GM19240 (cell line): ENCODE results near the gene RAN.
"Not testable (repeated sequence)": the region's sequence is repeated elsewhere in the genome, so short reads cannot be mapped to it uniquely, and the experiment has no call there.

Experiments
- DNase-seq: peaks from one replicate; pipeline ENCODE4 v3.0.0; 2011; ENCODE audit warnings: low spot score; ENCODE audit not compliant: insufficient read length

RAN gene

DNA sequence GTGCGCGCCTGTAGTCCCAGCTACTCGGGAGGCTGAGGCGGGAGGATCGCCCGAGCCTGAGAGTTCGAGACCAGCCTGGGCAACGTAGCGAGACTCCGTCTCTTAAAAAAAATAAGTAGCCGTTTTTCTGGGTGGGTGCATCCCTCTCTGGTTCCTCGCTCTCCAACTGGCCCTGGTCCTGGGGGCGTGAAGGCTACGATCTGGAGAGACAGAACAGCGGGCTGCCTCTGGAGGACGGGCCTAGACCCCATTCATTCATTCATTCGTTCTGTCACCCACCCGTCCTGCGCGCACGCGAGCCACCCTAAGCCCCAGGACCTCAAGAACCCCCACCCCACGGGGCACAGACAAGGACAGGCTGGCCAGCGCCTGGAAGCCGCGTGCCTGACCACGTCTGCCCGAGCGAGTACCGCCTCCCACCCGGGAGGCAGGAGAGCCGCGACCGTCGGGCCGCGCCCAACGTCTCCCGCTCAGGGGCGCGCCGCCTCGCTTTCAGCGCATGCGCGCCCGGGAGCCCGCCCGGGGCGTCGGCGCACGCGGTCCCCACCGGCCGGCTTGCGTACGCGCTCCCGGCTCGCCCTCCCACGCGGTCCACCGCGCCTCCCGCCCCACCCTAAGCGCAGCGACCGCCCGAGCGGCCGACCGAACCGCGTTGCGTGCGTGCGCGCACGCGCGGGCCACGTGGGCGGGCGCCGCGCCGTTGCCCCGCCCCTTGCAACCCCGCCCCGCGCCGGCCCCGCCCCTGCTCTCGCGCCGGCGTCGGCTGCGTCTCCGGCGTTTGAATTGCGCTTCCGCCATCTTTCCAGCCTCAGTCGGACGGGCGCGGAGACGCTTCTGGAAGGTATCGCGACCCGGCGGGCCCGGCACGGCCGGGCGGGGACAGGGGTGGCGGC lies at the start of gene RAN:
RAN (plus strand) TSS at position 781 of the 893 bp plus-strand sequence. CDS start 528 bp downstream, outside the sequence.
- DNase-seq, result peak; percentile 91

DNA sequence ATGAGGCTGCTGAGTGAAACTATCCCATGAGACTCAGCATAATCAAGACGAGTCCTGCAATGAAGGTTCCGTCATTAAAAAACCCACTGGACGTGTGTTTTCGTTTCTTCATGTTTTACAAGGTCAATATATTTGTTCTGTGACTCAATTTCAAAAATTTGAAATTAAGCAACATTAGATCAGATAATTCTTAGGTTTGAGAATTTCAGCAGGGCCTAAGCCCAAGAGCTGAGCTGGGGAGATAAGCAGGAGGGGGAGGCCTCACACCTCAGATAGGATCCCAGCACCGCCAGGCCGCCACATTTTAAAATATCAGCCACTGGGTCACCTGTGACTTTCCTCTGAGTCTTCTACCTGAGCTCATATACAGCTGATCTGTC lies 46.1 kb upstream of the RAN start:
- DNase-seq, result no peak

DNA sequence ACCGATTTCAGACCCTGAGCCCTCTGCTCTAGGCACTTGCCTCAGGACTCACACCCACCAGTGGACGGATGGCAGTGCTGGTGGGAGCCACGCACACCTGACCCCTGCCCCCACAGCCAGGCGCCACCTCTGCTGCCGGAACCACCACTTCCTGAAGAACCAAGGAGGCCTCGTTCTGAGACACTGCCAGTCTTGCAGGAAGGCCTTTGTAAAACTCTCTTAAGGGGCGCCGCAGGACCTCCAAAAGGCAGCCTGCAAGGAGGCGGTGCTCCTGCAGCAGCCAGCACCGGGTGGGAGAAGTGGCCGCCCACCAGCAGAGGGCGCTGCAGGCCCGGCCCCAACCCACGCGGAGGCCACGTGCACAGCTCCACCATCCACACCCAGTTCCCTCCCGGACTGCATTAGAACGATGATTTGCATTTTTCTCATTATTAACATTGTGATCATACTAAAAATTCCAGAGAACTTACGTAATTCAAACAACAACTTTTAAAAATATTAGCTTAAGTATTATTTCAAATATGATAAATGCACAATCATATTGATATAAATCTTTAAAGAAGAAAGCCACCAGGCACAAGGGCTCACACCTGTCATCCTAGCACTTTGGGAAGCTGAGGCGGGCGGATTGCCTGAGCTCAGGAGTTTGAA lies 45.6 kb upstream of the RAN start:
- no peak for DNase-seq

DNA sequence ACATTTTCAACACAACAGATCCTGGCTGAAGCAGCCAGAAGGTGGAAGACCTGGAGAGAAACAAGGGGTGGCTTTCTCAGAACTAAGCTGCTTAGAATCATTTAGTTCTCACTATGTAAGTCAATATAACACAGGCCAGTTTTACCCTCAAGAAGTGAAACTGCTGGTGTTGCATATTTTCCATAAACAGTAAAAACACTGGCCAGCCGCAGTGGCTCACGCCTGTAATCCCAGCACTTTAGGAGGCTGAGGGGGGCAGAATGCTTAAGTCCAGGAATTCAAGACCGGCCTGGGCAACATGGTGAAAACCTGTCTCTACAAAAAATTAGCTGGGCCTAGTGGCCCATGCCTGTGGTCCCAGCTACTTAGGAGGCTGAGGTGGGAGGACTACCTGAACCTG lies 44.4 kb upstream of the RAN start:
- no peak for DNase-seq

DNA sequence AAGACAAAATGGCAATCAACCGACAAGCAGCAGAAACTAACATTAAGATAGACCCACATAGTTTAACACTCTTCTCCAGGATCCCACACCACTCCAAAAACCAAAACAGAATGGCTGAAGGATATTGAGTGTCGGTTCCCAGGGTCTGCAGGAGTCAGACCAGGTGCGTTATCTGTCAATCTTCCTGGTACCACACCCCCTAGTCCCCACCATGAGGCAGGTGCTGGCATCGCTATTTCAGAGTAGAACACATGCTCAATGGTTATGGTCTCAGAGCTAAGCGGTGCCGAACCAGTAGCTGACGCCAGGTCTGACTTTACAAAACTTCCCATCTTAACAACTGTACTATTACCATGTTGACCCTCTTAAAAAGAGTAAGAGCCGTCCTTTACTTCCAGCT lies 43.0 kb upstream of the RAN start:
- no peak for DNase-seq

DNA sequence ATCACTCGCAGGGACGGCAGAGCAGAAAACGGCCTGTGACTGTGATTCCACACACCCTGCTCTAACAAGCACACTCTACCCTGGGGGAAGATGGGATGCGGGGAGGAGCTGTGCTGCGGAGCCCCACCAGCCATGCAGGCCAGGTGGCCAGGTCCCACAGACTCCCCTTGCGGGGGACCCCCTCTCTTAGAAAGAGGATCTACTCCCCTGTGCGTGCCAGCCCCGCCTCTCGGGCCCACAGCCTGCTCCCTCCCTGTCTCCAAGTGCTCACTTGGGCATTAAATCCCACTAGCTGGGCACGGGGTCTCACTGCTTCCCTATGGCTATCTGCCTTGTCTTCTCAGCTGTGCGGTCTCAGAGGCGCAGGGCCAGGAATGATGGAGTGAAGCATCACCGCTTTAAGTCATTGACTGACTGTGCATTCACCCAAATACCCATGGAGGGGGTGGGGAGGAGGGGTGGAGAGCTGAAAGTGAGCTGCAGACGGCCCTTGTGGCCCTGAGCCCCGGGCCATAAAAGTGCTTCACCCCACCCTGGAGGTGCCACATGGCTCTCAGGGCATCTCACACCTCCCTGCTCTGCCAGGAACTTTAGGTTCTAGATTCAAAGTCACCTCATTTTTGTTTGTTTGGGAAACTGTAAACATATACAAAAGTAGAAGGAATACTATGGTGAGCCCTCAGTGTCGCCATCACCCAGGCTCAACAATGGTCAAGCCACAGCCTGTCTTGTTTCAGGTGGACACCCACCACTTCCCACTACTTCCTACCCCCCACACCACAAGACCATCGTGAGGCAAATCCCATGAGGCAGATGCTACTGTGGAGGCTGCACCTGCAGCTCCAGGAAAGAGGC lies 42.2 kb upstream of the RAN start:
- DNase-seq, result no peak

DNA sequence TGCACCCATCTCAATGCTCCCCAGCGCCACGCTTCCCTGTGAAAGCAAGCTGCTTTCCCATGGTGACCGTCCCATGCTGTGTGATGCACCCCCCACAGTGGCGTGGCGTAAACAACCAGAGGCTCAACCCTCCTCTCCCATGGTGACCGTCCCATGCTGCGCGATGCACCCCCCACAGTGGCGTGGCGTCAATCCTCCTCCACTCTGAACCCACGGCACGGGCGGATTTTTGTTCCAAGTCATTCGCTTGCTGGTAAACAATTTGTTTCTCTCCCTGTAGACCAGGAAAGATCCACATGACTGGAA lies 41.7 kb upstream of the RAN start:
- DNase-seq, result no peak

DNA sequence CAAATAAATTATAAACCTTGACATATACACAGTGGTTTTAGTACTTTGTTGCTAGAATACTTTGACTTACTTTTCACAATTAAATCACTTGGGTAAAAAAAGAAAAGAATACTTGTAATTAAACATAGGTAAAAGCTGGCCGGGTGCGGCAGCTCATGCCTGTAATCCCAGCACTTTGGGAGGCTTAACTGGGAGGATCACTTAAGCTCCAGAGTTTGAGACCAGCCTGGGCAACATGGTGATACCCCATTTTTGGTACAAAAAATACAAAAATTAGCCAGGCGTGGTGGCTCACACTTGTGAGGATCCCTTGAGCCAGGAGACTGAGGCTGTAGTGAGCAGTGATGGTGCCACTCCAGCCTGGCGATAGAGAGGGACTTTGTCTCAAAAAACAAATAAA lies 40.6 kb upstream of the RAN start:
- DNase-seq, result no peak

DNA sequence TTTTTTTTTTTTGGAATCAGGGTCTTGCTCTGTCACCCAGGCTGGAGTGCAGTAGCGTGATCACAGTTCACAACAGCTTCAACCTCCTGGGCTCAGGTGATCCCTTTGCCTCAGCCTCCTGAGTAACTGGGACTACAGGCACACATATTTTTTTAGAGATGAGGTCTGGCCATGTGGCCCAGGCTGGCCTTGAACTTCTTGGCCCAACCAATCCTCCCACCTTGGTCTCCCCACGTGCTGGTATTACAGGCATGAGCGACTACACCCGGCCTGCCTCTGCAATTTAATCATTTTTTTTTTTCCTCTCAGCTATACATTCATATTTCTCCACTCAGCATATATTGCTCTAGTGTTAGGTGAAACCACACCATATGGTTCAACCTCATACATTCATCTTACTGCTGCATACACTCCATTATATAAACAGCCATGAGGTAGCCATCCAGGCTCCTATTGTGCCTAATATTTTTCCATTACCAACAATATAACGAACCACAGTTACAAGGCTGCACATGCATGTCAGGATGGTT lies 39.9 kb upstream of the RAN start:
- no peak for DNase-seq

DNA sequence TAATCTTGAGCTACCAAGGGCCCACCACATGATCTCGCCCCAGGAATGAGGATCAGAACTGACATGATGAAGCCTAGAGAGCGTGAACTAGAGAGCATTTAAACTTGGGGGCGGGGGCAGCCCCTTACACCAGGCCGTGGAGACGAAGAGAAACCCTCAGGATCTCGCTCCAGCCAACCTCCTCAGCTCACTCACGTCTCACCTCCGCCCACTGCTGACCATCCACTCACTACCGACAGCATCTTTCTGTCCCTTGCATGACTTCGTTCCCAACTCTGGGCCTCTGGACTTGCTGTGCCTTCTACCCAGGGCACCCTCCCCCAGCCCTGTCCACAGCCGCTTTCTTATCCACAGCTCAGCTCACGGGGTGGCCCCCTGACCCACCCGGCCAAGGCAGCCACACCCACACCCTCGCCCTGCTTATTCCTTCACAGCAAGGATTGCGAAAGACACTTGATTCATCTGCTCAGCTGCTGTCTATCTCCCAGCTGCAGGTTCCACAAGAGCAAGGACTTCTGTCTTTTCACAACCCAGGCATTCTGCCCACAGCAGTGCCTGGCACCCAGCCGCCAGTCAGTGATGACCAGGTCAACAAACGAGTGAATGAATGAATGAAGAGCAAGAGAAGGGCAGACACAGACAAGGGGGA lies 39.2 kb upstream of the RAN start:
- no peak for DNase-seq

DNA sequence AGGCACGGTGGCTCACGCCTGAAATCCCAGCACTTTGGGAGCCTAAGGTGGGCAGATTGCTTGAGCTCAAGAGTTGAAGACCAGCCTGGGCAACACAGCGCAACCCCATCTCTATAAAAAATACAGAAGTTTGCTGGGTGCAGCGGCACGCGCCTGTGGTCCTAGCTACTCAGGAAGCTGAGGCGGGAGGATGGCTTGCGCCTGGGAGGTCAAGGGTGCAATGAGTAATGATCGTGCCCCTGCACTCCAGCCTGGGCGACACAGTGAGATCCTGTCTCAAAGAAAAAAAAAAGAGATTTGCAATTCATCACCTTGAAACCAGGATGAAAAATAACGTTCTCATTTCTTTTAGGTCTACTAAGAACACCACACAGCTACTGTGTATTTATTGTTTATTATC lies 36.9 kb upstream of the RAN start:
- DNase-seq, result no peak

DNA sequence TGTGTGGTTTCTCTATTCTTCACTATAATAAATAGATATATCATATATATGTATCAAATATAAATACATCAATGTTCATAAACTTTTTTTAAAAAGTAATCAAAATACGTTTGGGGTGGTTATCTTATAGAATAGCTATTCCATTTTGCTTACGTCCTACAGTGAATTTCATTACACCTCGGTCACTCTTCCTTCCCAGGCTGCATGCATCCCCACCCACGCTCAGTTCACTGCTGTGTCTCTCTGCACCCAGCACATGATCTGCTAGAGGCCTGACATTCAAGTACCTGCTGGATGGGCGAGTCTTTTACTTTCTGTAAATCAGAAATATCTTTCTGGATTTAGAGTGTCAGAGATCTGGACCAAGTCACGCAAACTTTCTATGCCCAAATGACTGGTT lies 36.4 kb upstream of the RAN start:
- no peak for DNase-seq

DNA sequence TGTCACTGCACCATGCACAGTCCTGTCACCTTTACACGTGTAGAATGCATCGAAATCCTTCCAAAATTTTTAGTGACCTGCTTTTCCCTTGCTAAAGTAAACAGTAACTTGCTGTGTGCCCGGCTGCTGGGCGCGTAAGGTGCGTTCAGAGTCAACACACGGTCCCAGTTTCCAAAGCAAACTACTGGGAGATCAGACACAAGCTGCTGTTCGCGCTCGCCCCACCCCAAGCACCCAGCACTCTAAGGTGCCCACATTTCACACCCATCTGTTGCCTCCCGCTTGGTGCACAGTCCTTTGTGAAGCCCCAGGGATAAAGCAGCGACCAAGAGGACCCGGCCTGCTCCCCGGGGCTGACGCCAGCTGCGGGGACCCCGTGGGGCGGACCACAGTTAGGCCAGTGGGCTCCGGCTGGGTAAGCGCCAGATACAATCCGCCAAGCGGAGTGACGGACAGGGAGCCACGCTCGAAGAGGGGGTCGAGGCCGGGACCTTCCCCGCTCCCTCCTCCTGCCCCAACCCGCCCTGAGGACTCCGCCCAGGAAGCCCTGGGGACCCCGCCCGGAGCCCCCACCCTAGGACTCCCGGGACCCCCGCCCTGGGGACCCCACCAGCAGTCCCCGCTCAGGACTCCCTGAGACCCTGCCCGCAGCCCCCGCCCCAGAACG lies 33.4 kb upstream of the RAN start:
- DNase-seq, result no peak

DNA sequence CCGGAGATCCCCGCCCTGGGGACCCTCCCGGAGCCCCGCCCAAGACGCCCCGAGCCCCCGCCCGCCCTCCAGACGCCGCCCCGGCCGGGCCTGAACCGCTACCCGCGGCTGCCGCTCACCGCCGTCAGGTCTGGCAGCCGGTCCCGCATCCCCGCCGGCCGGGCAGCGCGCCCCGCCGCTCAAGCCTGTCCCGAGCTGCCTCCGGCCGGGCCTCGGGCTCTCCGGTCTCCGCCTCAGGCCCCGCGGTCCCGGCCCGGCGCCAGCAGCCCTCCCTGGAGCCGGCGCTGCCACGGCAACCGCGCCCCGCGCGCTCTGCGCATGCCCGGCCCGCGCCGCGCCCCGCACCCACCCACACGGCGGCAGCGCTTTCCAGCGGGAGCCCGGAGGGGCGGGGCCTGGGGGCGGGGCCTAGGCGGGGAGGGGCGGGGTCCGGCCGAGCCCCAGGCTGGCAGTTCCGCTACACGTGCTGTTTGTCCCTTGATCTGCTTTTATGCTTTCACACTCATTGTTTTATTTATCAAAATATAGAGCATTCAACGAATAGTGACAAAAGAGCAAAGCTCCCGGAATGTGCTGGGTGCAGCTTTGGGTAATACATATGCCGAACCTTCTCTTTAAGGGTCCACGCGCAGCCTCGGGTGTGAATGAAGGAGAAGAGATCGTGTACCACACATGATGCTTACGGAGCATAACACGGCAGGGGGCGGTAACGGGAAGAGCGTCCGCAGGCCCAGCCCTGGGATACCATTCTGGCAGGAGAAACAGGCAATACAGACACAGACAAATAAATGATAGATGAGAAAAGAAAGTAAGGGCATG lies 32.7 kb upstream of the RAN start, which contains the start of gene STX2:
STX2 (minus strand) TSS at position 300 of the 819 bp plus-strand sequence; CDS start at position 149, 151 bp downstream.
- DNase-seq, result peak; percentile 90

DNA sequence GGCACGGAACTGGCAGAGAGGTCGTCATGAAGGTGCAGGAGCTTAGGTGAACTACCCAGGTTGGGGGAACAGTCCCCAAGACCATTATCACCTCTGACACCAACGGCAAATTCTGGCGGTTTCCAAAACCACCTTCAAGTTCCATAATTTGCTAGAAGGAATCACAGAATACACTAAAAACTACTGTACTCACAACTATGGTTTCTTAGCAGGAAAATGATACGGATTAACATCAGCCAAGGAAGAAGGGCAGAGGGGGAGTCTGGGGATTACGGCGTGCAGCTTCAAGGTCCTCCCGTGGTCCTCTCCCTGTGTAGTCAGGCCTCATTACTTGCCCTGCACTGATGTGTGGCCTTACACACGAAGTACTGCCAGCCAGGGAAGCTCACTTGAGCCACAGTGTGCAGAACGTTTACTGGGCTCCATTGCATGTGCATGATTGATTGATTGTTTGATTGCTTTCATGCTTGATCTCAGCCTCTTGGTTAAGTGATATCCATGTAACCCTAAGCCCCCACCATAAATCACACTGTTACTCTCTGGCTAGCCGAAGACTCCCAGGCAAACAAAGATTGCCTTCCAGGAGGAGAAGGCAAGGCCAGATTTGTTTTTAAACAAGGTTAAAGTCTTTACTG lies 32.0 kb upstream of the RAN start:
- no peak for DNase-seq

DNA sequence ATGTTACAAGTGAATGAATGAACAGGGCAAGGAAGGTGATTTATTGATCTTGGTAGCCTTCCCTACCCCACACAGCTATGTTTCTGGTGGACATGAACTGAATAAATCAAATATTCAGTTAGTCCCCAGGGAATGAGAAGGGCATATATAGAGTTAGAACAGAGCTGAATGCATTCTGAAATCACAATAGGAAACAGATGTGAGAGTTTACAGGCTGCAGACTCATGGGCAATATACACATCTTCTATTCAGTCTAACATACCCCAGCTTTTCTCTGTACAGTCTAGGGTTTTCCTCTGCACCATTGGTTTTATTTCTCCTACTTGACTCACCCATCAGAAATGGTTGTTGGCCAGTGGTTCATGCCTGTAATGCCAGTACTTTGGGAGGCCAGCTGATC lies 25.5 kb upstream of the RAN start:
- no peak for DNase-seq

DNA sequence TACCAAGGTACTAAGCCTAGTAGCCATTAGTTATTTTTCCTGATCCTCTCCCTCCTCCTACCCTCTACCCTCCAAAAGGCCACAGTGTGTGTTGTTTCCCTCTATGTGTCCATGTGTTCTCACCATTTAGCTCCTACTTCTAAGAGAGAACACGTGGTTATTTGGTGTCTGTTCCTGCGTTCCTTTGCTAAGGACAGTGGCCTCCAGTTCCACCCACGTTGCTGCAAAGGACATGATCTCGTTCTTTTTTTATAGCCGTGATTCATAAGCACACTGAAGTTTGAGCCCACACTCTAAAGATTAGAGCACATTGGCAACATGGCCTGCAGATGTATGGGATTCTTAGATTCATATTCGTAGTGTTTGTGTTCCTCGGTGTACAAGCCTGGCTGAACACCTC lies 24.8 kb upstream of the RAN start:
- no peak for DNase-seq

DNA sequence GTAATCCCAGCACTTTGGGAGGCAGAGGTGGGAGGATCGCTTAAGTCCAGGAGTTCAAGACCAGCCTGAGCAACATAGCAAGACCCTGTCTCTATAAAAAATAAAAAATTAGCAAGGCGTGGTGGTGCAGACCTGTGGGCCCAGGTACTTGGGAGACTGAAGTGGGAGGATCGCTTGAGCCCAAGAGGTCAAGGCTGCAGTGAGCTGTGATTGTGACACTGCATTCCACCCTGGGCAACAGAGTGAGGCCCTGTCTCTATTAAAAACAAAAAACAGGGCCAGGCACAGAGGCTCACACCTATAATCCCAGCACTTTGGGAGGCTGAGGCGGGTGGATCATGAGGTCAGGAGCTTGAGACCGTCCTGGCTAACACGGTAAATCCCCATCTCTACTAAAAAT lies 23.8 kb upstream of the RAN start:
- not testable (repeated sequence) for DNase-seq

DNA sequence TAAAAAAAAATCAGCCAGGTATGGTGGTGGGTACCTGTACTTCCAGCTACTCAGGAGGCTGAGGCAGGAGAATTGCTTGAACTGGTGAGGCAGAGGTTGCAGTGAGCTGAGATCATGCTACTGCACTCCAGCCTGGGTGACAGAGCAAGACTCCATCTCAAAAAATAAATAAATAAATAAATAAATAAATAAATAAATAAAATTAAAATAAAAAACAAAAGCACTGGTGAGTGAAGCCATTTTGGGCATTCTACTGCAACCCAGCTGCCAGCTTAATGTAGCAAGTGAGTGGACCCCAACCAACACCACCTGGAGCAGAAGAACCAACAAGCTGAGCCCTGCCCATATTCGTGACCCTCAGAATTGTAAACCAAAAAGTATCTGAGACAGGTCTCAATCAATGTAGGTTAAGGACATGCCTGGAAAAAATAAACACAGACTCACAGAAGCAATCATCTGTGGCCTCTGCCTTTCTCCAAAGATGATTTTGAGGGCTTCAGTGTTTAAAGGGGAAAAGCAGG lies 23.0 kb upstream of the RAN start:
- not testable (repeated sequence) for DNase-seq
